ENCODE data around the gene TSPAN13. TPM values are rescaled to one million over a fixed set of nuclear protein-coding genes. Genes with fewer than 3 reads are reported as not detected.

The TSPAN13 gene
- total and polyA plus RNA-seq, 2 donors (not counting 1 experiment from before 2014, with no cell fraction given), result 23.0 to 26.2 TPM

- ChIA-PET POLR2A (no interaction called here), CTCF (interaction anchor here (0.7 to 2.3 kb wide), 3 partner anchors 22 to 55 kb away, joined by 3 to 9 read pairs (median 6); no protein-coding TSS in a partner anchor)
- peak overlapping the region; percentile 69 to 87 for H3K27ac ChIP-seq (ENCODE audit: low read length in 2 of 2)
- peak overlapping the region; percentile 27 for H2AFZ ChIP-seq (ENCODE audit: insufficient read depth, low read depth, low read length, poor library complexity, severe bottlenecking)
- H3K4me1 ChIP-seq (ENCODE audit: control insufficient read depth in 2 of 2, insufficient read depth in 2 of 2, low read length in 2 of 2), result peaks cover 66 to 79% of the 10 kb centered on the region in 2 donors
- peak overlapping the region; percentile 59 for H3K9ac ChIP-seq (ENCODE audit: low read length)
- ATAC-seq (ENCODE audit: low read depth) (peak; percentile 53), DNase-seq (peak; percentile 74)
- H3K9me3 ChIP-seq (ENCODE audit: control extremely low read depth in 1 of 3, control insufficient read depth in 2 of 3, insufficient read depth in 1 of 3, low read length in 2 of 3), result no peaks in the 10 kb centered on the region
- peak overlapping the region; percentile 37 to 68 (median 55) for H3K4me3 ChIP-seq (ENCODE audit: control extremely low read depth in 1 of 5, extremely low read depth in 1 of 5, insufficient read depth in 1 of 5, low read depth in 2 of 5, low read length in 4 of 5)
- no peaks in the 10 kb centered on the region for H3K27me3 ChIP-seq (replicated peaks in 1 of 4; ENCODE audit: control extremely low read depth in 1 of 4, control insufficient read depth in 3 of 4, insufficient read depth in 4 of 4, low read length in 3 of 4)
- 3% methylated on average over 4 of the region's 10 CpGs for WGBS (ENCODE audit: insufficient coverage)
- H3K27ac Mint-ChIP-seq, result peak overlapping the region; percentile 98
- peak overlapping the region; percentile 89 for H3K4me3 Mint-ChIP-seq
- peaks cover 76% of the 10 kb centered on the region for H3K79me2 ChIP-seq (ENCODE audit: control insufficient read depth, insufficient read depth, low read length)
- peaks cover 28% of the 10 kb centered on the region for H4K20me1 ChIP-seq (ENCODE audit: control insufficient read depth, insufficient read depth, low read length, poor library complexity, severe bottlenecking)
- peaks cover 84% of the 10 kb centered on the region for H3K4me1 Mint-ChIP-seq
- peaks cover 4% of the 10 kb centered on the region for H3K9me3 Mint-ChIP-seq (ENCODE audit: insufficient read depth)
- intact Hi-C loops (cut with micrococcal nuclease), result loop anchor here (1.0 to 10.0 kb wide), 5 partner anchors 20 to 1746 kb away; partner anchors contain the start of gene BZW2
- no peaks in the 10 kb centered on the region for H3K27me3 Mint-ChIP-seq
- peak overlapping the region; percentile 76 for H3K4me2 ChIP-seq (replicated peaks; ENCODE audit: low read depth, low read length, poor library complexity, severe bottlenecking)
- no peak for TF ChIP-seq EZH2 (IDR thresholded peaks at IDR 0.05; ENCODE audit: borderline replicate concordance, insufficient read depth, low read depth, low read length, poor library complexity, severe bottlenecking)
- TF ChIP-seq CTCF (IDR thresholded peaks at IDR 0.05), result no peak
- H3K36me3 ChIP-seq (replicated peaks in 1 of 2; ENCODE audit: control extremely low read depth in 1 of 2, control insufficient read depth in 1 of 2, extremely low read depth in 1 of 2, insufficient read depth in 2 of 2, low read length in 1 of 2), result peaks cover 0 to 13% of the 10 kb centered on the region in 2 experiments
Measured at GRCh38 chr7:16758631-16759611, 5.4 kb downstream of the TSPAN13 start.

Data from B cell (primary cell).